Ishikawa (cell line): ENCODE measurements around the gene PITPNC1.

ENCODE experiments used
- CEBPB ChIP-seq: IDR thresholded peaks from 2 replicates; pipeline ENCODE4 v1.6.1; 2012
- CREB1 ChIP-seq: IDR thresholded peaks from 2 replicates; pipeline ENCODE4 v1.6.1; 2012; ENCODE audit warnings: low read depth
- EGR1 ChIP-seq: IDR thresholded peaks from 2 replicates; pipeline ENCODE4 v1.6.1; 2012
- EP300 ChIP-seq: IDR thresholded peaks from 2 replicates; pipeline ENCODE4 v1.6.1; 2012; ENCODE audit warnings: borderline replicate concordance
- FOXM1 ChIP-seq: IDR thresholded peaks from 2 replicates; pipeline ENCODE4 v1.6.1; 2012; ENCODE audit warnings: low read depth, borderline replicate concordance
- NFIC ChIP-seq: IDR thresholded peaks from 2 replicates; pipeline ENCODE4 v1.6.1; 2012
- RAD21 ChIP-seq: IDR thresholded peaks from 2 replicates; pipeline ENCODE4 v1.6.1; 2012; ENCODE audit warnings: low read depth
- REST ChIP-seq: IDR thresholded peaks from 2 replicates; pipeline ENCODE4 v1.6.1; 2012; ENCODE audit warnings: low read depth, mild to moderate bottlenecking
- TAF1 ChIP-seq: IDR thresholded peaks from 2 replicates; pipeline ENCODE4 v1.6.1; 2012; ENCODE audit warnings: low read depth, mild to moderate bottlenecking
- TCF12 ChIP-seq: IDR thresholded peaks from 2 replicates; pipeline ENCODE4 v1.6.1; 2012; ENCODE audit warnings: low read depth
- TEAD4 ChIP-seq: IDR thresholded peaks from 2 replicates; pipeline ENCODE4 v1.6.1; 2012
- YY1 ChIP-seq: IDR thresholded peaks from 2 replicates; pipeline ENCODE4 v1.6.1; 2012; ENCODE audit warnings: low read depth
- ZBTB7A ChIP-seq: IDR thresholded peaks from 2 replicates; pipeline ENCODE4 v1.6.1; 2012; ENCODE audit warnings: low read depth
- TF ChIP-seq, protein P1 (sequence below): IDR thresholded peaks from 2 replicates; pipeline ENCODE4 v1.6.1; 2012
- TF ChIP-seq, protein P2 (sequence below): IDR thresholded peaks from 2 replicates; pipeline ENCODE4 v1.6.1; 2012

Gene PITPNC1

GRCh38 chr17:67487506-67487905 is 110.4 kb downstream of the PITPNC1 start:
- no peak for TF ChIP-seq NFIC
- TF ChIP-seq RAD21 = no peak
- no peak for TF ChIP-seq FOXM1
- TF ChIP-seq EGR1 = no peak

- TF ChIP-seq TAF1 (no peak), EGR1 (no peak), TEAD4 (no peak), FOXM1 (no peak), NFIC (no peak), ZBTB7A (no peak), CREB1 (no peak), EP300 (no peak), REST (no peak), TCF12 (no peak)
- TF ChIP-seq, protein P1, sequence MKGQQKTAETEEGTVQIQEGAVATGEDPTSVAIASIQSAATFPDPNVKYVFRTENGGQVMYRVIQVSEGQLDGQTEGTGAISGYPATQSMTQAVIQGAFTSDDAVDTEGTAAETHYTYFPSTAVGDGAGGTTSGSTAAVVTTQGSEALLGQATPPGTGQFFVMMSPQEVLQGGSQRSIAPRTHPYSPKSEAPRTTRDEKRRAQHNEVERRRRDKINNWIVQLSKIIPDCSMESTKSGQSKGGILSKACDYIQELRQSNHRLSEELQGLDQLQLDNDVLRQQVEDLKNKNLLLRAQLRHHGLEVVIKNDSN = no peak
Observed at GRCh38 chr17:67488161-67488560, 111.1 kb downstream of the PITPNC1 start.

GRCh38 chr17:67488768-67489167 is 111.7 kb downstream of the PITPNC1 start:
- no peak for TF ChIP-seq REST
- no peak for TF ChIP-seq EP300
- no peak for TF ChIP-seq CREB1
- TF ChIP-seq, protein P2, sequence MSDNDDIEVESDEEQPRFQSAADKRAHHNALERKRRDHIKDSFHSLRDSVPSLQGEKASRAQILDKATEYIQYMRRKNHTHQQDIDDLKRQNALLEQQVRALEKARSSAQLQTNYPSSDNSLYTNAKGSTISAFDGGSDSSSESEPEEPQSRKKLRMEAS = no peak
- no peak for TF ChIP-seq RAD21
- no peak for TF ChIP-seq FOXM1
- TF ChIP-seq, protein P1 = no peak
- TF ChIP-seq YY1 = no peak
- no peak for TF ChIP-seq TCF12
- no peak for TF ChIP-seq TAF1
- TF ChIP-seq NFIC = no peak
- no peak for TF ChIP-seq TEAD4
- no peak for TF ChIP-seq CEBPB
- no peak for TF ChIP-seq ZBTB7A
- no peak for TF ChIP-seq EGR1

DNA sequence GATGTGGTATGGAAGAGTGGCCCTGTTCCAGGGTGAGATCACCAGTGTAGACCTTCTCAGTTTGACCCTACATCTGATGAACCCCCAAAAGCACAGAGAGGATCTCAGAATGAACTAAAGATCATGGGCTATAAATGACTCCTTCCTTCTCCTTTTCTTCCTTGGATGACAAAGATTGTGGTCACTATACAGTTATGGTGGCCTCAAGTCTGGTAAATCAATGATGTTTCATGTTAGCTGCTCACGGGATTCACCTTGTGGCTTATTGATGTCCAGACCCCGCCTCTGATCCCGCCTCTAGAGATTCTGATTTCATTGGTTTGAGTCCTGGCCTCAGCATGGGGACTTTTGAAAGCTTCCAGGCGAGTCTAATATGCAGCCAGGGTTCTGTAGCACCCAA is 112.2 kb downstream of the PITPNC1 start:
- TF ChIP-seq TCF12 (no peak), NFIC (no peak), EGR1 (no peak), FOXM1 (no peak), TAF1 (no peak), REST (no peak), TEAD4 (no peak), CEBPB (no peak), CREB1 (no peak), RAD21 (no peak), YY1 (no peak), ZBTB7A (no peak), EP300 (no peak)
- TF ChIP-seq, protein P2 = no peak
- TF ChIP-seq, protein P1 = no peak

DNA sequence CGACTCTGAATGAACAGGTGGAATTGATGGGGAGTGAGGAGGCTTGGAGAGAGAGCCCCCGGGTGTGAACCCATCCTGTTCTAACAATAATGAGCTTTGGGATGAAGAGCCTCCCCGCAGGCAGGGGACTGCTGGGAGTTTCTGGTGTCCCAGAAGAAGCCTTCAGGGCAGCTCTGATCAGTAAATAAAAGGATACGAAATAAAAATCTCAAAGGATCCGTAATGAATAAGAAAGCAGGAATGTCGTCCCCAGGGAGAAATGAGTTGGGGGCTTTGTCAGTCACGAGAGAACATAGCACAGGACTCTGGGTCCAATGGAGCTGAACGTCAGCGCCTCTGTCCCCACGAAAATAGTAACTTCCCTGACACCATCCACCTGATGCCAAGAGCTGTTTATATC is 113.4 kb downstream of the PITPNC1 start:
- TF ChIP-seq TAF1 = no peak
